Measurements from ENCODE around the gene EIF3L.
"Not testable (repeated sequence)": the region's sequence is repeated elsewhere in the genome, so short reads cannot be mapped to it uniquely, and the experiment has no call there.

EIF3L gene

DNA sequence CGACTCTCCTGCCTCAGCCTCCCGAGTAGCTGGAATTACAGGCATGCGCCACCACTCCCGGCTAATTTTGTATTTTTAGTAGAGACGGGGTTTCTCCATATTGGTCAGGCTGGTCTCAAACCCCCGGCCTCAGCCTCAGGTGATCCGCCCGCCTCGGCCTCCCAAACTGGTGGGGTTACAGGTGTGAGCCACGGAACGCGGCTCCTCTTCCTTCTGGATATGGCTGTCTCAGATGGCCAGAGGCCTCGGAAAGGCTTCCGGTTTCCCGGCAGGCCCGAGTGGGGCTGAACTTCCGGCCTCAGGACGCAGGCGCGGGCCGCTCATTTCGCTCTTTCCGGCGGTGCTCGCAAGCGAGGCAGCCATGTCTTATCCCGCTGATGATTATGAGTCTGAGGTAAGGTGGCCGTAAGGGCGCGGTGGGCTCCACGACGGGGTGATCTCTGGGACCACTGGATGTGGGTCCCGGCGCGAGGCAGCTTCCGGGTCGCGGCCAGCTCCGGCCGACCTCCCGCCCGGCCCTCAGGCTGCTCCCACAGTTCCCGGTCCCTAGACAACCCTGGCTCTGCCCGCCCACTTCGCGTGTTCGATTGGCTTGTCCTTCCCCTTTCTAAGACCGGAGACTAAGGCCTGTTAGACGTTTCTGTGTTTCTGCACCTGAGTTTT, at the start of gene EIF3L:
Gene EIF3L (plus strand): TSS at position 331 of the 663 bp plus-strand sequence. CDS start 31 bp downstream, at position 362.
- peak; percentile 57 for DNase-seq

DNA sequence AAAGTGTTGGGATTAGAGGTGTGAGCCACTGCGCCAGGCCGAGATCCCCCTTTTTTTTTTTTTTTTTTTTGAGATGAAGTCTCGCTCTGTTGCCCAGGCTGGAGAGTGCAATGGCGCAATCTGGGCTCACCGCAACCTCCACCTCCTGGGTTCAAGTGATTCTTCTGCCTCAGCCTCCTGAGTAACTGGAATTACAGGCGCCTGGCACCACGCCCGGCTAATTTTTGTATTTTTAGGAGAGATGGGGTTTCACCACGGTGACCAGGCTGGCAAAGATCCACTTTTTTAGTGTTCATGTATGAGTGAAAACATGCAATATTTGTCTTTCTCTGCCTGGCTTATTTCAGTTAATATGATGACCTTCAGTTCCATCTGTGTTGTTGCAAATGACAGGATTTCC, 49.2 kb upstream of the EIF3L start:
- not testable (repeated sequence) for DNase-seq

DNA sequence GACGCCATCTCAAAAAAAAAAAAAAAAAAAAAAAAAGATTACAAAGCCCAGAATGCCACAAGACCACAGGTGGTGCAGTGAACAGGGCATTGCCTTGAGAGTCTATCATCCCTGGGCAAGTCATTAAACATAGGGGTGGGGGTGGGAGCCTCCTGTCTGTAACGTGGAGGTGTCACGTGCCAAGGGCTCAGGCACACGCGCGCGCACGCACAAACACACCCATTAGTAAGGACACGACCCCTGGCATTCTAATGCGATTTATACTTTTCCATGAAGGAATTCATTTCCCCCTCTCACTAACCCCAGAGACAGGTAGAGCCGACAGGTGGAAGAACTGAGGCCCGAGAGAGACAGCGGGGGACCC, 47.3 kb upstream of the EIF3L start:
- DNase-seq: peak; percentile 45

DNA sequence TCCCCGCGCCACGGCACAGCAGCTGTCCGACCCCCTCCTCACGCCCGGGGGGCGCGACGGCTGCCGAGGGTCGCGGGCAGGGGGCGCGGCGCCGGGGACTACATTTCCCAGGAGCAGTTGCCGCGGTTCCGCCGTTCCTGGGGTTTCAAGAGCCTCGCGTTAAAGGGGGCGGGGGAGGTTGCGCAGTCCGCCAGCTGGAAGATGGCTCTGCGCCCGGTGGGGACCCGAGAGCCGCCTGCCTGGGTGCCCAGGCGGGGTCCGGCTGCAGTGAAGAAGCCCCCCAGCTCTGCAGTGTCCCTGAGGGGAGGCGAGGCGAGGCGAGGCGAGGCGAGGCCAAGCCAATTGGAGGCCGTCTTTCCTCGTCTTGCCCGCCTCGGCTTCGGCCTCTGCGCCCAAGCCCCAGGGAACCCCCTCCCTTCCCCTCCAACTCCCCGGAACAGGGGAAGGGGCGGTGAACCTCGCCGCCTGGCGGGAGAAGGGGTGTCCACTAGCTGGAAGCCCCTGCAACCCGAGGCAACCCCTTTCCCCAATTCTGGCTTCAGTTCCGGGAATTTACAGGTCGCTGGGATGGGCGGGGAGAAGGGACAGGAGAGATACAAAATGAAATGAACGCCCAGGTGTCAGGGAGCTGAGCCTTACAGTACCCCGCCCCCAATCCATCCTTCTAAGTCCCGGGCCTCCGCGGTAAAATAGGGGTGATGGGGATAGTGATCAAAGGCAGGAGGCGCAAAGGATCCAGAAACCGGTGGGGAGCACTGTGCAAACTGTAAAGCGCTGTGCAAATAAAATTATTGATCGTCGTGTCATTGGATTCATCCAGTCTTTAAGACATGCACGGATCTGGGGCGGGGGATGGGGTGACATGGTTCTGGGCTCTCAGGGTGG, 46.7 kb upstream of the EIF3L start:
- DNase-seq: peak; percentile 46

DNA sequence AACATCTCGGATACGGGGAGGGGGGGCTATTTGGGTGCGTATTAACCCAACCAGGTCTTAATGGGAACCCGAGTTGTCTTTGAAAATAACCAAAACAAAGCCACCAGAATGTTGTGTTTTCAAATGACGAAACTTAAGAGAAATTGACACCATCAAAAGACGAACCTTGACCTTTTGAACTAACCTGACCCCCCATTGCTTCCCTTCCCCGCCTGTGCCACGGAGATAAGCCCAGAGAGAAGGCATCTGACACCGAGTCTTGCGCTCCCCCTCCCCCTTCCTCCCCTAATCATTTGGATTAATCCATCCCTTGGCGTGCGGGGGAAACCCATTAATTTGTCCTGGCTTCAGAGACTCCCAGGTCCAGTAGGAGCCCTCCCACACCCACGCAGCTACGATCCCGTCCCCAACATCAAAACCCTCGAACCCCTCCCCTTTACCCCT, 46.0 kb upstream of the EIF3L start:
- no peak for DNase-seq

DNA sequence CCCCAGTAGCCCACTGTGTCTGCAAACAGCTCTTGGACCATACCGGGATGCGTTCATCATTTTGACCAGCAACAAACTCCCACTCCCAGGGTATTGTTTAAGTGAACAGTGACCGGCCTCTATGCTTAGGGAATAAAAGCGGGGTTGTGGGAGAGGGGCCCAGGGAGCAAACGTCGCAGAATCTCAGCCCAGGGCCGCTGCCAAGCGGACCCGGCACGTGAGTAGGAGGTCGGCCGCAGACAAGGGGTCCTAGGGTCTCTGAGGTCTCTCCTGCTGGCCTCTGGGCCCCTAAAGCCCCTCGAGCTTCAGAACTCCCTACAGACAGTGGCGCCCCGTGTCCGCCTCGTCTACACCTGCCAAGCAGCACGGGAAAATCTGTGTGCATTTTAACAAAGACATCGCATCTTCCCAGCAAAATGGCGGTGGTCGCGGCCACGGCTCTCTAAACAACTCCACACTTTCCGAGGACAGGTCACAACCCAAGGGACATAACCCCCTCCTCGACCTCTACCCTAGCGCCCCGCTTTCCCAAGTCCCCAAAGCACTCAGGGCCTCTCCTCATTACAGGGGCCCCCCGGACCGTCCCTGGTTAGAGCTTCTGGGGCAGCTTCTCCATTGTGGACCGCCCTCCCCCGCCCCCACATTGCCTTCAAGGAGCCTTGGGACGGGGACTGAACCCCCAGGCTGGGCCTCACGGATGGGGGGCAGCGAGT, 45.4 kb upstream of the EIF3L start:
- DNase-seq: no peak

DNA sequence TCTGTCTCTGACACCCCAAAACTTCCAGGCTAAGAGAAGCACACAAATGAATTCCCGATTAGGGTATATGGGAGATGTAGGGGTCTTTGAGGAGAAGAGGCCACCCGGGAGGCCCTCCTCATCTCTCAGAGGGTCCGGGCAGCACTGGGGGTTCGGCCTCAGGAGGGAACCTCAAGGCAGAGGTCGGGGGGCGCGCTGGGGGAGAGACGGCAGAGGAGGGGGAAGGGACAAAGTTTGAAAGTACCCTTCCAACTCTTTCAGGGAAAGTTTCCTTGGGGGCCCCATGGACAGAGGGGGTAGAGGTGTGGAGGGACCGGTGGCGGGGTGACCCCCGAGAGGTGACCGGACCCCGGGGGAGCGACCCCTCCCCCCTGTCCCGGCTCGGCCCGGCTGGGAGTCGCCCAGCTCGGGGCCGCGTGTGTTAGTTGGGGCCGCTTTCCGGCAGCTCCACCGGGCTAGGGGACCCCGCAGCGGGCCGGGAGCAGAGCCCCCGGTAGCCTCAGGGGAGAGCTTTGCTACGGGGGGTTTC, 44.8 kb upstream of the EIF3L start:
- DNase-seq: no peak

DNA sequence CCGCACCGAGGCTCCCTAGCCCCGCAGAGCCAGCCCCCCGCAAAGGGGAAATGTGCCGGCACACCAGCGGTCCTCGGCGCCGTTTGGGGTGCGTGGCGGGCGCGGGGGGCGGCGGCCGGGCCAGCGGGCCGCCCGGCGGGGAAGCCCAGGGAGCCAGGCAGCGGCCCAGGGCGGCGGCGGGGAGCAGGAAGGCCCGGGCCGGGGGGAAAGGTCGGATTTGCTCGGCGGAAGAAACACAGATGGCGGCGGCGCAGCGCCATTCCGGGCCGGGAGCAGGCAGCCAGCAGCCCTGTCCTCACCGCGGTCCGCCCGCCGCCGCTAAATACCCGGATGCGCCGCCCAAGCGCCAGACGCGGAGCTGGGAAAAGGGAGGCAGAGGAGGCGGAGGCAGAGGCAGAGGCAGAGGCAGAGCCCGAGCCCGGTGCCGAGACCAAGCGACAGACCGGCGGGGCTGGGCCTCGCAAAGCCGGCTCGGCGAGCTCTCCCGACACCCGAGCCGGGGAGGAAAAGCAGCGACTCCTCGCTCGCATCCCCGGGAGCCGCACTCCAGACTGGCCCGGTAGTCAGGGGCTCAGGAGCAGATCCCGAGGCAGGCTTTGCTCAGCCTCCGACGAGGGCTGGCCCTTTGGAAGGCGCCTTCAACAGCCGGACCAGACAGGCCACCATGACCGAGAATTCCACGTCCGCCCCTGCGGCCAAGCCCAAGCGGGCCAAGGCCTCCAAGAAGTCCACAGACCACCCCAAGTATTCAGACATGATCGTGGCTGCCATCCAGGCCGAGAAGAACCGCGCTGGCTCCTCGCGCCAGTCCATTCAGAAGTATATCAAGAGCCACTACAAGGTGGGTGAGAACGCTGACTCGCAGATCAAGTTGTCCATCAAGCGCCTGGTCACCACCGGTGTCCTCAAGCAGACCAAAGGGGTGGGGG, 44.1 kb upstream of the EIF3L start:
- peak; percentile 41 for DNase-seq

DNA sequence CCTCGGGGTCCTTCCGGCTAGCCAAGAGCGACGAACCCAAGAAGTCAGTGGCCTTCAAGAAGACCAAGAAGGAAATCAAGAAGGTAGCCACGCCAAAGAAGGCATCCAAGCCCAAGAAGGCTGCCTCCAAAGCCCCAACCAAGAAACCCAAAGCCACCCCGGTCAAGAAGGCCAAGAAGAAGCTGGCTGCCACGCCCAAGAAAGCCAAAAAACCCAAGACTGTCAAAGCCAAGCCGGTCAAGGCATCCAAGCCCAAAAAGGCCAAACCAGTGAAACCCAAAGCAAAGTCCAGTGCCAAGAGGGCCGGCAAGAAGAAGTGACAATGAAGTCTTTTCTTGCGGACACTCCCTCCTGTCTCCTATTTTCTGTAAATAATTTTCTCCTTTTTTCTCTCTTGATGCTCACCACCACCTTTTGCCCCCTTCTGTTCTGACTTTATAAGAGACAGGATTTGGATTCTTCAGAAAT, 43.4 kb upstream of the EIF3L start:
- no peak for DNase-seq

DNA sequence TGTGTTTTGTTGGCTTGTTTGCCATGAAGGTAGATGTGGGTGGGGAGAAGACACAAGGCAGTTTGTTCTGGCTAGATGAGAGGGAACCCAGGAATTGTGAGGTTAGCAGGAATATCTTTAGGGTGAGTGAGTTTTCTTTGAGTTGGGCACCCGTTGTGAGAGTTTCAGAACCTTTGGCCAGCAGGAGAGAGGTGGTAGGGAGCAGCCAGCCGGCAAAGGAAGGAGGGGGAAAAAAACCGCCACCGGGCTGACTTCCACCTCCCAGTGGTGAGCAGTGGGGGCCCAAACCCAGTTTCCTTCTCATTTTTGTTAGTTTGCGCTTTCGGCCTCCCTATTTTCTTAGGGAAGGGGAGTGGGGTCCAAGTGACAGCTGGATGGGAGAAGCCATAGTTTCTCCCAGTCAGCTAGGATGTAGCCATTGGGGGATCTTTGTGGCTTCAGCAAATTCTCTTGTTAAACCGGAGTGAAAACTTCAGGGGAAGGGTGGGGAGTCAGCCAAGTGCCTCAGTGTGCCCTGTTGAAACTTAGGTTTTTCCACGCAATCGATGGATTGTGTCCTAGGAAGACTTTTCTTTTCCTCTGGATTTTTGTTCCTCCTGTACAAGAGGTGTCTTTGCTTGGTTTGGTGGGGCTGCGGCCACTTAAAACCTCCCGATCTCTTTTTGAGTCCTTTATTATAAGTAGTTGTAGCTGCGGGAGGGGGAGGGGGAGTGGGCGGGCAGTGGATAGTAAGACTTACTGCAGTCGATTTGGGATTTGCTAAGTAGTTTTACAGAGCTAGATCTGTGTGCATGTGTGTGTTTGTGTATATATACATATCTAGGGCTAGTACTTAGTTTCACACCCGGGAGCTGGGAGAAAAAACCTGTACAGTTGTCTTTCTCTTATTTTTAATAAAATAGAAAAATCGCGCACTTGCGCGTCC, 42.5 kb upstream of the EIF3L start:
- DNase-seq: no peak

DNA sequence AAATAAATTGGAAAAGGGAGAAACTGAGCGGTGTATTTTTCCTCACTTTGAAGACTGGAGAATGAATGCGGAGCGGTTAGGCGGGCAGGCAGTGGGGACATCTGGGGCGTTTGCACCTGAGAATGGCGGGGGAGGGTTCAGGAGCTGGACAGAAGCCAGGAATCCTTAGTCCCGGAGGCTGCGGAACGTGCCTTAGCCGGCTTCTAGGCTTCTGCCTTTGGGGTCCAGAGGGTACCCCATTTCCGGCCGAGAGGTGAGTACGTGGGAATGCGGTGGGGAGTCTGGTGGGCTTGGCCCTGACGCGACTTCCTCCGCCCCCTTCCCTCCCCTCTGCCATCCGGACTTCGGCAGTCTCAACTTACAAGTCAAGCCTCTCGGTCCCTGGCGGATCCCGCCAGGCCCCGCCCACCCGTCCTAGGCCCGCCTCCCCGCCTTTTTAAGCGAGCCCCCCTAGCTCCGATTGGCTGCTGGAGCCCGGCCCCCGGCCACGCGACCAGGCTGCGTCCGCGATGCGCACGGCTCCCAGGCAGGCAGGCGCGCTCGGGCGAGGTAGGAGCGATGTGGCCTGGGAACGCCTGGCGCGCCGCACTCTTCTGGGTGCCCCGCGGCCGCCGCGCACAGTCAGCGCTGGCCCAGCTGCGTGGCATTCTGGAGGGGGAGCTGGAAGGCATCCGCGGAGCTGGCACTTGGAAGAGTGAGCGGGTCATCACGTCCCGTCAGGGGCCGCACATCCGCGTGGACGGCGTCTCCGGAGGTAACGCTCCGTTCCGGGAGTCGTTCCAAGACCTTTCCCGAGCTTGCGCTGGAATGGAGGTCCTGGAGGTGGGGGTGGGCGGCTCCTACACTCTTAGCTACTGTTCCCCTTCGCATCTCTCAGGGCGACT, 41.6 kb upstream of the EIF3L start, which contains the start of gene GCAT:
Gene GCAT (plus strand): TSS at position 525 of the 884 bp plus-strand sequence. CDS start 34 bp downstream, at position 559.
- peak; percentile 62 for DNase-seq

DNA sequence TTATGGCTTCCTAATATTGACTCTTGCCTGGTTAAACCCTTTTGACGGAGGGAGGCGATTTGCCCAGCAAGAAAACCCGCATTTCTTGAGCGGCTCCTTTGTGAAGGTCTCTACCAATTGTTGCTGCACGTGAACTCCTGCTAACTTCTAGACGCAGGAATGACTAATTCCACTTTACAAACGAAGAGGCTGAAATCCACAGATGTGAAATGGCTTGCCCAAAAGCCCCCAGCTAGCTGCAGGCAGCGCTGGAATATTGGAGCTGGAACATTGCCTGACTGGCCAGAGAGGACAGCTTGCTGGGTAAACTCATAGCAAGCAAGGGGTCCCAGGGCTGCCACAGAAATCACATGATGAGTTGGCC, 40.9 kb upstream of the EIF3L start:
- DNase-seq: no peak

DNA sequence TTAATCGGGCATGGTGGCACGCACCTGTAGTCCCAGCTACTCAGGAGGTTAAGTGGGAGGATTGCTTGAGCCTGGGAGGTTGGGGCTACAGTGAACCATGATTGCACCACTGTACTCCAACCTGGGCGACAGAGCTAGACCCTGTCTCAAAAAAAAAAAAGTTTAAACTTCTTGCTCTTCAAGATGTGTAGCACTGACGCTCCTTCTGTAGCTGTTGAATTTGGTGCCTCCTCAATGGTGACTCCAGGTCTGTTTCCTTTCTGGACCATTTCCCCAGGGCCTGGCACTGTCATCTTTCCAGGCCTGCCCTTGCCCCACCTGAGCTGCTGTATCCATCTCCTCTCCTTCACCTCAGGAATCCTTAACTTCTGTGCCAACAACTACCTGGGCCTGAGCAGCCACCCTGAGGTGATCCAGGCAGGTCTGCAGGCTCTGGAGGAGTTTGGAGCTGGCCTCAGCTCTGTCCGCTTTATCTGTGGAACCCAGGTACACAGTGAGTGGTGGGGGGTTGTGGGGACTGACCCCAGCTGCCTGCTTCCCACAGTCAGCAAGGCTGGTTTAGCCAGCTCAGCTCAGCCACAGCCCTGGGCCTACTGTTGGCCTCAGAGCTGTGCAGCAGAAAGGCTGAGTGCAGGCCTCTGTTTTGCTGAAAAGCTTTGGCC, 39.4 kb upstream of the EIF3L start:
- DNase-seq: no peak

DNA sequence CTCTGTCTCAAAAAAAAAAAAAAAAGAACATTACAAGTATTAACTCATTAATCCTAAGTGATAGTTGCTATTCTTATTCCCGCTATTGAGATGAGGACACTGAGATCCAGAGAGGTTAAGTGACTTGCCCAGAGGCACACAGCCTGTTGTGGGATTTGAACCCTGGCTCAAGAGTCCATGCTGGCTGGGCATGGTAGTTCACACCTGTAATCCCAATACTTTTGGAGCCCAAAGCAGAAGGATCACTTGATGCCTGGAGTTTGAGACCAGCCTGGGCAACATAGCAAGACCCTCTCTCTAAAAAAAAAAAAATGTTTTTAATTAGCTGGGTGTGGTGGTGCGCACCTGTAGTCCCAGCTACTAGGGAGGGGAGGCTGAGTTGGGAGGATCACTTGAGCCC, 37.4 kb upstream of the EIF3L start:
- DNase-seq: no peak

DNA sequence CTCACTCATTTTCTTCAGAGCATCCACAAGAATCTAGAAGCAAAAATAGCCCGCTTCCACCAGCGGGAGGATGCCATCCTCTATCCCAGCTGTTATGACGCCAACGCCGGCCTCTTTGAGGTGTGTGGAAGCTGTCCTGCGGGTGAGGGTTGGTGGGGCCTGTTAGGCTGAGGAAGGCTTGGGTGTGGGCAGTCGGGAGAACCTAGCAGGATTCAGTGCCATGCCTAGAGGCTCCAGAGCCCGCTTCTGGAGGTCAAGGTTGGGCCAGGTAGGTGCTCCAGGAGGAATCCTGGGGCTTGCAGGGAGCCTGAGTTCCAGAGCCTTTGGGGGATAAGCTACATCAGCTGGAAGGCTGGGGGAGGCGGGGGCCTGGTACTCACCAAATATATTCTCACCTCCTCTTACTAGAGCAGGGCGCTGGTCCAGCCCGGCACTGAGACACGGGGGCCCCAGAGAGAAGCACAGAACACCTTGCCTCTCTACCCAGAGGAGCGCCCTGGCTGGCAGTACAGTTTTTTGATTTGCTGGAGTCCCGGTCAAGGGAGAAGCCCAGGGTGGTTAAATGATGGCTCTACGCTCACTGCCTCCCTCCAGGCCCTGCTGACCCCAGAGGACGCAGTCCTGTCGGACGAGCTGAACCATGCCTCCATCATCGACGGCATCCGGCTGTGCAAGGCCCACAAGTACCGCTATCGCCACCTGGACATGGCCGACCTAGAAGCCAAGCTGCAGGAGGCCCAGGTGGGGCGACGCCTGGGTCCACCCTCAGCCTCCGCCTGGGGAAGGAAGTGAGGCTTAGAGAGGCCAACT, 36.1 kb upstream of the EIF3L start:
- DNase-seq: no peak

DNA sequence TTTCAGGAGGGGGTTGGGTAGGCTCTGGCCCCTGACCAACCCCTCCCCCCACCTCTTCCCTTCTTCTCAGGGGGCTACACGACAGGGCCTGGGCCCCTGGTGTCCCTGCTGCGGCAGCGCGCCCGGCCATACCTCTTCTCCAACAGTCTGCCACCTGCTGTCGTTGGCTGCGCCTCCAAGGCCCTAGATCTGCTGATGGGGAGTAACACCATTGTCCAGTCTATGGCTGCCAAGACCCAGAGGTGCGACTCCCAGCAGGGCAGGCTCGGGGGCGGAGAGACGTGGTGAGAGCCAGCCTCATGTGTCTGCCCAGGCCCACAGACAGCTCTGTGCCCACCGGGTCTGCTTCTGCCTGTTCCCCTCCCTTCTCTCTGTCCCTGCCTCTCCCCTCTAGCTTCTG, 33.6 kb upstream of the EIF3L start:
- DNase-seq: no peak

DNA sequence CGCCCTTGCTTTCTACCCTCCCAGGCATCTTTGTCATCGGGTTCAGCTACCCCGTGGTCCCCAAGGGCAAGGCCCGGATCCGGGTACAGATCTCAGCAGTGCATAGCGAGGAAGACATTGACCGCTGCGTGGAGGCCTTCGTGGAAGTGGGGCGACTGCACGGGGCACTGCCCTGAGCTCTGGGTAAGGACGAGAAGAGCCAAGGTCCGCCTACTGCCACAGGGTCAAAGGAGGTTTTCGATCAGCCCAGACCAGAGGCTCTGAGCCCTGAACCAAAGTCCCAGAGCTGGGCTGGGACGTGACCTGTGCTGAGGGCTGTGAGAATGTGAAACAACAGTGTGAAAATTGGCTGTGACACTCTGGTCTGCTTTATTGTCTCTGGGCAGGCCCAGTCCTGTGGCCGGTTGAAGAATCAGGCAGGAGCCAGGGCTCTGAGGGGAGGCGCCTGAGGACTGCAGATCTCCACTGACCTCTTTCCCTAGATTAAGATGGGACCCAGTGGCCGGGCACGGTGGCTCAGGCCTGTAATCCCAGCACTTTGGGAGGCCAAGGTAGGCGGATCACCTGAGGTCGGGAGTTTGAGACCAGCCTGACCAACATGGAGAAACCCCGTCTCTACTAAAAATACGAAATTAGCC, 32.6 kb upstream of the EIF3L start:
- no peak for DNase-seq

Data from DMS79 treated with DMSO at 0.1 percent for 48 hours (cell line).